H9 (cell line): ENCODE results near the gene CDC123. TPM values are rescaled to one million over a fixed set of nuclear protein-coding genes. Genes with fewer than 3 reads are reported as not detected.

Source experiments
- DNase-seq: peaks from one replicate; pipeline ENCODE4 v3.0.0-alpha.2; 2017
- H2AFZ ChIP-seq: one replicate; pipeline ENCODE4 v1.6.1; 2013; ENCODE audit warnings: mild to moderate bottlenecking, low read length, control low read depth, moderate library complexity
- H2AK5ac ChIP-seq: 2 replicates; pipeline ENCODE4 v1.6.1; 2013; ENCODE audit warnings: low read length, control low read depth, mixed read lengths; ENCODE audit not compliant: insufficient read length
- H2BK120ac ChIP-seq: one replicate; pipeline ENCODE4 v1.6.1; 2013; ENCODE audit warnings: low read depth, mild to moderate bottlenecking, low read length, control low read depth, inconsistent platforms; ENCODE audit not compliant: poor library complexity, severe bottlenecking
- H2BK12ac ChIP-seq: 2 replicates; pipeline ENCODE4 v1.6.1; 2013; ENCODE audit warnings: low read length, control low read depth, mixed read lengths, low read depth; ENCODE audit not compliant: insufficient read length
- H2BK15ac ChIP-seq: 2 replicates; pipeline ENCODE4 v1.6.1; 2013; ENCODE audit warnings: low read depth, low read length, control low read depth
- H2BK20ac ChIP-seq: one replicate; pipeline ENCODE4 v1.6.1; 2013; ENCODE audit warnings: low read depth, mild to moderate bottlenecking, low read length, control low read depth, inconsistent platforms; ENCODE audit not compliant: poor library complexity, severe bottlenecking
- H2BK5ac ChIP-seq: 2 replicates; pipeline ENCODE4 v1.6.1; 2013; ENCODE audit warnings: low read length, control low read depth, mixed read lengths; ENCODE audit not compliant: insufficient read length
- H3K14ac ChIP-seq: 2 replicates; pipeline ENCODE4 v1.6.1; 2013; ENCODE audit warnings: low read length, control low read depth; ENCODE audit not compliant: insufficient read depth
- H3K18ac ChIP-seq: 2 replicates; pipeline ENCODE4 v1.6.1; 2013; ENCODE audit warnings: low read depth, mild to moderate bottlenecking, mixed read lengths, low read length, control low read depth; ENCODE audit not compliant: insufficient read length
- H3K23ac ChIP-seq: 2 replicates; pipeline ENCODE4 v1.6.1; 2013; ENCODE audit warnings: low read length, control low read depth, mixed read lengths, low read depth; ENCODE audit not compliant: insufficient read length
- H3K23me2 ChIP-seq: 2 replicates; pipeline ENCODE4 v1.6.1; 2013; ENCODE audit warnings: low read depth, mild to moderate bottlenecking, mixed read lengths, low read length, control low read depth; ENCODE audit not compliant: insufficient read length, poor library complexity, severe bottlenecking
- H3K27ac ChIP-seq: 2 replicates; pipeline ENCODE4 v1.5.1; 2013; ENCODE audit warnings: low read length, control low read depth, mixed read lengths, low read depth; ENCODE audit not compliant: insufficient read length
- H3K27me3 ChIP-seq: 2 replicates; pipeline ENCODE4 v1.6.1; 2013; ENCODE audit warnings: low read length, control low read depth, inconsistent platforms; ENCODE audit not compliant: insufficient read depth
- H3K4ac ChIP-seq: 2 replicates; pipeline ENCODE4 v1.6.1; 2013; ENCODE audit warnings: low read depth, mild to moderate bottlenecking, control low read depth, inconsistent platforms, low read length, moderate library complexity
- H3K4me1 ChIP-seq: 2 replicates; pipeline ENCODE4 v1.6.1; 2013; ENCODE audit warnings: low read length, control low read depth, inconsistent platforms; ENCODE audit not compliant: insufficient read depth
- H3K4me2 ChIP-seq: 2 replicates; pipeline ENCODE4 v1.6.1; 2013; ENCODE audit warnings: low read length, control low read depth, mixed read lengths; ENCODE audit not compliant: insufficient read length, insufficient read depth
- H3K56ac ChIP-seq: 2 replicates; pipeline ENCODE4 v1.6.1; 2013; ENCODE audit warnings: low read depth, mild to moderate bottlenecking, mixed read lengths, low read length, control low read depth; ENCODE audit not compliant: insufficient read length
- H3K79me1 ChIP-seq: 2 replicates; pipeline ENCODE4 v1.6.1; 2013; ENCODE audit warnings: low read depth, mild to moderate bottlenecking, moderate library complexity, low read length, control low read depth, inconsistent platforms; ENCODE audit not compliant: insufficient read depth, poor library complexity, severe bottlenecking
- H3K79me2 ChIP-seq: 2 replicates; pipeline ENCODE4 v1.6.1; 2013; ENCODE audit warnings: low read length, control low read depth, inconsistent platforms; ENCODE audit not compliant: insufficient read depth
- H3K9ac ChIP-seq: 2 replicates; pipeline ENCODE4 v1.6.1; 2013; ENCODE audit warnings: low read length, control low read depth, mixed read lengths; ENCODE audit not compliant: insufficient read length; ENCODE audit errors: extremely low read depth
- H3K9me3 ChIP-seq: one replicate; pipeline ENCODE4 v1.6.1; 2013; ENCODE audit warnings: low read depth, low read length, inconsistent platforms; ENCODE audit not compliant: control insufficient read depth
- H3T11ph ChIP-seq: one replicate; pipeline ENCODE4 v1.6.1; 2013; ENCODE audit warnings: mild to moderate bottlenecking, low read length, control low read depth, inconsistent platforms
- H4K20me1 ChIP-seq: one replicate; pipeline ENCODE4 v1.6.1; 2013; ENCODE audit not compliant: control insufficient read depth, insufficient read length, insufficient read depth
- H4K5ac ChIP-seq: 2 replicates; pipeline ENCODE4 v1.6.1; 2013; ENCODE audit warnings: low read depth, mild to moderate bottlenecking, mixed read lengths, low read length, control low read depth; ENCODE audit not compliant: insufficient read length
- H4K8ac ChIP-seq: replicated peaks from 2 replicates; pipeline ENCODE4 v1.6.1; 2013; ENCODE audit warnings: low read length, control low read depth, mixed read lengths, low read depth; ENCODE audit not compliant: insufficient read length
- H4K91ac ChIP-seq: 2 replicates; pipeline ENCODE4 v1.6.1; 2013; ENCODE audit warnings: low read depth, mild to moderate bottlenecking, moderate library complexity, mixed read lengths, low read length, control low read depth; ENCODE audit not compliant: insufficient read length
- H3K27ac Mint-ChIP-seq, 3 experiments: 2 replicates in 2 of 3; 3 replicates in 1 of 3; pipeline ENCODE4 v1.8.0; 2020 to 2021; ENCODE audit warnings: mixed read lengths in 3 of 3, mild to moderate bottlenecking in 1 of 3, moderate library complexity in 1 of 3
- H3K27me3 Mint-ChIP-seq: 2 replicates; pipeline ENCODE4 v1.8.0; 2021; ENCODE audit warnings: low read depth, mild to moderate bottlenecking, moderate library complexity, mixed read lengths
- H3K36me3 Mint-ChIP-seq, 3 experiments: 2 replicates in 2 of 3; 3 replicates in 1 of 3; pipeline ENCODE4 v1.8.0; 2020 to 2021; ENCODE audit warnings: low read depth in 3 of 3, mixed read lengths in 3 of 3; ENCODE audit not compliant: insufficient read depth in 1 of 3
- H3K4me1 Mint-ChIP-seq, 2 experiments: 2 replicates each; pipeline ENCODE4 v1.8.0; 2020; ENCODE audit warnings: mixed read lengths in 2 of 2
- H3K4me3 Mint-ChIP-seq, 2 experiments: 2 replicates in 1 of 2; 3 replicates in 1 of 2; pipeline ENCODE4 v1.8.0; 2020 to 2021; ENCODE audit warnings: mild to moderate bottlenecking in 2 of 2, mixed read lengths in 2 of 2, moderate library complexity in 1 of 2
- H3K9me3 Mint-ChIP-seq, 2 experiments: 2 replicates in 1 of 2; 3 replicates in 1 of 2; pipeline ENCODE4 v1.8.0; 2020; ENCODE audit warnings: mild to moderate bottlenecking in 2 of 2, mixed read lengths in 2 of 2, moderate library complexity in 1 of 2
- WGBS: extraction: QIAGEN DNeasy Blood & Tissue Kit; methylation state at CpG from one replicate; pipeline ENCODE4 v1.1.7; 2013; ENCODE audit warnings: missing lambda C conversion rate, low lambda C conversion rate, mixed read lengths; ENCODE audit not compliant: insufficient read length; ENCODE audit errors: extremely low coverage; 5-methylcytosine and 5-hydroxymethylcytosine counted together
- total RNA-seq: library from RNA; stranded (reverse); gene quantifications from 2 replicates; pipeline ENCODE4 v1.2.1, GENCODE V29; 2021
- TF ChIP-seq, protein P1 (sequence below): fragments of 200-600 bp; sonication (generic); conservative IDR thresholded peaks from 3 replicates; pipeline ENCODE4 v1.8.0; 2021; ENCODE audit warnings: antibody characterized with exemption, mild to moderate bottlenecking

The CDC123 gene
- total RNA-seq, 1 experiment from 2014 or later = 159 TPM

GRCh38 chr10:12188656-12189055, 7.3 kb upstream of the CDC123 start:
- Mint-ChIP-seq H3K36me3 (peaks cover 15 to 42% (median 37%) of the 10 kb centered on the region in 3 experiments; a peak in 6 of 7 replicates), H3K9me3 (no peaks in the 10 kb centered on the region), H3K27me3 (no peaks in the 10 kb centered on the region), H3K4me1 (peaks cover 3 to 6% of the 10 kb centered on the region in 2 experiments; a peak in 3 of 4 replicates), H3K4me3 (no peak overlapping the region), H3K27ac (peak overlapping the region; percentile 8 to 48 (median 26); a peak in 5 of 7 replicates)
- Histone ChIP-seq H3K27ac (no peak overlapping the region), H2BK15ac (no peak overlapping the region), H3K4me1 (peaks cover 2% of the 10 kb centered on the region; the same call in 1 of the 2 replicates), H2BK20ac (no peak overlapping the region), H3K4ac (no peak overlapping the region), H2BK12ac (no peak overlapping the region), H2AK5ac (no peak overlapping the region), H3K79me1 (peaks cover 16% of the 10 kb centered on the region), H4K20me1 (no peaks in the 10 kb centered on the region), H3K79me2 (peaks cover 6% of the 10 kb centered on the region; the same call in 1 of the 2 replicates), H3K27me3 (no peaks in the 10 kb centered on the region), H4K5ac (no peak overlapping the region), H3K9ac (no peak overlapping the region), H4K8ac (no peak overlapping the region), H2BK5ac (no peak overlapping the region), H3T11ph (no peak overlapping the region), H3K18ac (no peak overlapping the region), H3K23ac (no peak overlapping the region), H3K4me2 (no peak overlapping the region), H3K9me3 (no peaks in the 10 kb centered on the region), H3K14ac (no peak overlapping the region), H2BK120ac (no peak overlapping the region), H3K56ac (no peak overlapping the region), H3K23me2 (no peaks in the 10 kb centered on the region), H4K91ac (no peak overlapping the region), H2AFZ (no peak overlapping the region)
- no CpG with 5 or more reads among the region's 6 CpGs for WGBS
- TF ChIP-seq, protein P1, sequence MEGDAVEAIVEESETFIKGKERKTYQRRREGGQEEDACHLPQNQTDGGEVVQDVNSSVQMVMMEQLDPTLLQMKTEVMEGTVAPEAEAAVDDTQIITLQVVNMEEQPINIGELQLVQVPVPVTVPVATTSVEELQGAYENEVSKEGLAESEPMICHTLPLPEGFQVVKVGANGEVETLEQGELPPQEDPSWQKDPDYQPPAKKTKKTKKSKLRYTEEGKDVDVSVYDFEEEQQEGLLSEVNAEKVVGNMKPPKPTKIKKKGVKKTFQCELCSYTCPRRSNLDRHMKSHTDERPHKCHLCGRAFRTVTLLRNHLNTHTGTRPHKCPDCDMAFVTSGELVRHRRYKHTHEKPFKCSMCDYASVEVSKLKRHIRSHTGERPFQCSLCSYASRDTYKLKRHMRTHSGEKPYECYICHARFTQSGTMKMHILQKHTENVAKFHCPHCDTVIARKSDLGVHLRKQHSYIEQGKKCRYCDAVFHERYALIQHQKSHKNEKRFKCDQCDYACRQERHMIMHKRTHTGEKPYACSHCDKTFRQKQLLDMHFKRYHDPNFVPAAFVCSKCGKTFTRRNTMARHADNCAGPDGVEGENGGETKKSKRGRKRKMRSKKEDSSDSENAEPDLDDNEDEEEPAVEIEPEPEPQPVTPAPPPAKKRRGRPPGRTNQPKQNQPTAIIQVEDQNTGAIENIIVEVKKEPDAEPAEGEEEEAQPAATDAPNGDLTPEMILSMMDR = no peak
- DNase-seq = no peak
